H1 (cell line): Measurements from ENCODE around the gene MYOD1. TPM values are rescaled to one million over a fixed set of nuclear protein-coding genes. Genes with fewer than 3 reads are reported as not detected.

Experiments used
- CTCF ChIA-PET: fragments of 300-600 bp; sonication (Branson Sonifier 250); formaldehyde crosslinking; loops from one replicate; lab custom pipeline; 2021; ENCODE audit not compliant: partially characterized antibody; lab: Charles Lee
- POLR2A ChIA-PET: fragments of 300-600 bp; sonication (Branson Sonifier 250); formaldehyde crosslinking; loops from one replicate; lab custom pipeline; 2021; ENCODE audit warnings: inconsistent platforms; ENCODE audit not compliant: partially characterized antibody; lab: Charles Lee
- DNase-seq, 2 experiments: peaks; one replicate each; pipeline versions ENCODE4 v3.0.0 to v3.0.0-alpha.2; 2010 to 2022; ENCODE audit warnings: low spot score in 2 of 2, low read depth in 1 of 2, mixed read lengths in 1 of 2
- FAIRE-seq: peaks from 2 replicates; lab custom pipeline; 2011; peaks lifted over from hg19 to GRCh38; lab: Jason Lieb, UNC
- H2AFZ ChIP-seq: 2 replicates; pipeline ENCODE4 v1.8.1; 2012; ENCODE audit warnings: low read length, inconsistent platforms
- H2AK5ac ChIP-seq: 2 replicates; pipeline ENCODE4 v1.6.1; 2013; ENCODE audit warnings: low read depth, low read length
- H2BK120ac ChIP-seq: replicated peaks from 2 replicates; pipeline ENCODE3; 2013; ENCODE audit warnings: low read depth, low read length, inconsistent platforms
- H2BK12ac ChIP-seq: 2 replicates; pipeline ENCODE4 v1.6.1; 2013; ENCODE audit warnings: low read depth, low read length
- H2BK15ac ChIP-seq: 2 replicates; pipeline ENCODE4 v1.6.1; 2013; ENCODE audit warnings: low read length
- H2BK20ac ChIP-seq: 2 replicates; pipeline ENCODE4 v1.6.1; 2013; ENCODE audit warnings: low read length
- H2BK5ac ChIP-seq: 2 replicates; pipeline ENCODE4 v1.6.1; 2013; ENCODE audit warnings: low read depth, low read length
- H3K14ac ChIP-seq: 2 replicates; pipeline ENCODE4 v1.6.1; 2013; ENCODE audit warnings: inconsistent platforms; ENCODE audit not compliant: insufficient read length
- H3K18ac ChIP-seq: 2 replicates; pipeline ENCODE4 v1.6.1; 2013; ENCODE audit warnings: low read length; ENCODE audit errors: extremely low read depth
- H3K23ac ChIP-seq: 2 replicates; pipeline ENCODE4 v1.6.1; 2013; ENCODE audit warnings: inconsistent platforms; ENCODE audit not compliant: insufficient read length
- H3K23me2 ChIP-seq: 2 replicates; pipeline ENCODE4 v1.6.1; 2013; ENCODE audit warnings: low read depth, low read length
- H3K27ac ChIP-seq: 2 replicates; pipeline ENCODE4 v1.6.1; 2011; ENCODE audit warnings: low read depth, low read length, inconsistent platforms
- H3K27me3 ChIP-seq, 4 experiments: replicated peaks in 1 of 4; 1 replicate in 1 of 4; 2 replicates in 3 of 4; pipeline versions ENCODE4 v1.6.1 to v1.8.1; 2011 to 2013; ENCODE audit warnings: low read length in 3 of 4, mild to moderate bottlenecking in 3 of 4, inconsistent platforms in 2 of 4, mixed read lengths in 2 of 4, moderate library complexity in 1 of 4; ENCODE audit not compliant: control insufficient read depth in 3 of 4, insufficient read depth in 3 of 4; ENCODE audit errors: extremely low read depth in 1 of 4
- H3K36me3 ChIP-seq, 4 experiments: 2 replicates each; pipeline versions ENCODE4 v1.6.1 to v1.8.1; 2011 to 2013; ENCODE audit warnings: mild to moderate bottlenecking in 4 of 4, low read length in 3 of 4, moderate library complexity in 2 of 4, control low read depth in 1 of 4, inconsistent platforms in 1 of 4; ENCODE audit not compliant: insufficient read depth in 4 of 4, control insufficient read depth in 2 of 4
- H3K4ac ChIP-seq: replicated peaks from 2 replicates; pipeline ENCODE3; 2013; ENCODE audit warnings: low read length, low read depth, mixed read lengths, inconsistent platforms; ENCODE audit not compliant: insufficient read length
- H3K4me1 ChIP-seq, 4 experiments: replicated peaks in 1 of 4; 1 replicate in 1 of 4; 2 replicates in 3 of 4; pipeline versions ENCODE4 v1.6.1 to v1.8.1; 2011 to 2013; ENCODE audit warnings: low read length in 3 of 4, inconsistent platforms in 2 of 4, mixed read lengths in 1 of 4; ENCODE audit not compliant: insufficient read depth in 4 of 4, control insufficient read depth in 3 of 4
- H3K4me2 ChIP-seq, 2 experiments: 2 replicates each; pipeline versions ENCODE4 v1.6.1 to v1.8.1; 2011 to 2013; ENCODE audit warnings: low read depth in 2 of 2, low read length in 2 of 2, control low read depth in 1 of 2, inconsistent platforms in 1 of 2, mild to moderate bottlenecking in 1 of 2; ENCODE audit not compliant: insufficient read depth in 1 of 2
- H3K4me3 ChIP-seq, 4 experiments: fragments of 200-600, 300-600 bp in 1 of 4; sonication (generic), shearing (Covaris generic), sonication (Bioruptor Twin) in 1 of 4; 2 replicates each; pipeline versions ENCODE4 v1.5.1 to v1.8.1; 2011 to 2016; ENCODE audit warnings: low read length in 4 of 4, low read depth in 3 of 4, control low read depth in 2 of 4, inconsistent platforms in 2 of 4, mild to moderate bottlenecking in 2 of 4, mixed read lengths in 1 of 4, moderate library complexity in 1 of 4; ENCODE audit not compliant: insufficient read depth in 2 of 4; ENCODE audit errors: extremely low read depth in 1 of 4
- H3K56ac ChIP-seq: replicated peaks from 2 replicates; pipeline ENCODE3; 2013; ENCODE audit warnings: low read depth, mild to moderate bottlenecking, mixed read lengths, low read length, inconsistent platforms; ENCODE audit not compliant: insufficient read length
- H3K79me1 ChIP-seq: 2 replicates; pipeline ENCODE4 v1.6.1; 2013; ENCODE audit warnings: low read depth, low read length, control low read depth
- H3K79me2 ChIP-seq, 2 experiments: 2 replicates each; pipeline versions ENCODE4 v1.6.1 to v1.8.1; 2012 to 2013; ENCODE audit warnings: low read length in 2 of 2, mild to moderate bottlenecking in 2 of 2, inconsistent platforms in 1 of 2; ENCODE audit not compliant: insufficient read depth in 2 of 2, control insufficient read depth in 1 of 2
- H3K9ac ChIP-seq, 4 experiments: replicated peaks in 1 of 4; 1 replicate in 1 of 4; 2 replicates in 3 of 4; pipeline versions ENCODE4 v1.6.1 to v1.8.1; 2011 to 2013; ENCODE audit warnings: low read depth in 3 of 4, low read length in 3 of 4, control low read depth in 2 of 4, mild to moderate bottlenecking in 2 of 4, moderate library complexity in 2 of 4, inconsistent platforms in 1 of 4; ENCODE audit errors: extremely low read depth in 1 of 4
- H3K9me3 ChIP-seq, 2 experiments: 2 replicates each; pipeline versions ENCODE4 v1.6.1 to v1.8.1; 2012 to 2013; ENCODE audit warnings: mild to moderate bottlenecking in 2 of 2, moderate library complexity in 2 of 2, control low read depth in 1 of 2, inconsistent platforms in 1 of 2, low read depth in 1 of 2, low read length in 1 of 2, mixed read lengths in 1 of 2; ENCODE audit not compliant: insufficient read depth in 2 of 2
- H4K20me1 ChIP-seq, 2 experiments: replicated peaks in 1 of 2; 2 replicates each; pipeline versions ENCODE3 to v1.8.1; 2011 to 2013; ENCODE audit warnings: inconsistent platforms in 2 of 2, low read length in 2 of 2, mild to moderate bottlenecking in 1 of 2; ENCODE audit not compliant: insufficient read depth in 2 of 2, control insufficient read depth in 1 of 2
- H4K5ac ChIP-seq: 2 replicates; pipeline ENCODE4 v1.6.1; 2013; ENCODE audit warnings: low read length, low read depth, mixed read lengths, inconsistent platforms; ENCODE audit not compliant: insufficient read length
- H4K8ac ChIP-seq: 2 replicates; pipeline ENCODE4 v1.8.0; 2013; ENCODE audit warnings: mild to moderate bottlenecking, moderate library complexity, low read length, inconsistent platforms; ENCODE audit not compliant: insufficient read depth; ENCODE audit errors: extremely low read depth
- H4K91ac ChIP-seq: replicated peaks from 2 replicates; pipeline ENCODE3; 2013; ENCODE audit warnings: low read length, mixed read lengths, inconsistent platforms; ENCODE audit not compliant: insufficient read length
- MAFK ChIP-seq: IDR thresholded peaks from 2 replicates; pipeline ENCODE4 v1.6.1; 2012; ENCODE audit warnings: low read depth, mild to moderate bottlenecking, improper control_type of control experiment, low read length
- SP2 ChIP-seq: IDR thresholded peaks from 2 replicates; pipeline ENCODE4 v1.6.1; 2012; ENCODE audit warnings: mild to moderate bottlenecking, low read length, inconsistent platforms
- SUZ12 ChIP-seq: fragments of 200-600 bp; sonication (generic); IDR thresholded peaks from 2 replicates; pipeline ENCODE4 v1.6.1; 2012; ENCODE audit warnings: mild to moderate bottlenecking, inconsistent platforms, low read length, moderate library complexity, mixed read lengths
- polyA plus RNA-seq, 7 experiments: library from polyadenylated mRNA; depleted of rRNA in 3 of 7; stranded (reverse) in 5 of 7; unstranded in 2 of 7; fragments of >200 nt in 5 of 7; fragments of 200-250 nt in 2 of 7; gene quantifications; 1 replicate in 5 of 7; 2 replicates in 1 of 7; 4 replicates in 1 of 7; pipeline versions ENCODE4 v1.2.1 to v1.2.3, GENCODE V29; 2011 to 2013; ENCODE audit warnings: missing spikeins in 2 of 7, mixed read lengths in 2 of 7
- total RNA-seq: library from RNA; stranded (reverse); fragmentation: NEBNext Ultra II Directional; extraction: Animal tissue kit (Norgen Biotek cat#: 25700); gene quantifications from 2 replicates; pipeline ENCODE4 v1.2.1, GENCODE V29; 2021

Gene MYOD1
- total and polyA plus RNA-seq, 2 of the 8 experiments (the other 6 are each of a cell fraction or from before 2014, with no cell fraction given): not detected

DNA sequence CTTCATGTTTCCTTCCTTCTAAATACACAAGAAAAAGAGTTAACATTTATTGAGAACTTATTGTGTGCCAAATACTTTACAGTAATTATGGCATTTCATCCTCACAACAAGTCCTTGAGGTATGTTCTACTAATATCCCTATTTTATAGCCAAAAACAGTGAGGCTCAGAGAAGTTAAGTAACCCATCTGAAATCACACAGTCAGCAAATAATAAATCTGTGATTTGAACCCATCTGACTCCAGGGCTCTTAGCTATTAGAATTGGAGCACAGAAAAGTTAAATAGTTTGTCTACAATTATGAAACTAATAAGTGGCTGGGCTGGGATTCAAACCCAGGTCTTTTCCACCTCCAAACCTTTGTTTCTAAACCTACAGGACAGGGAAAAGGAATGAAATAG, 36.5 kb upstream of the MYOD1 start:
- H2AK5ac ChIP-seq: no peak overlapping the region
- no peak overlapping the region for H2BK12ac ChIP-seq
- no peak overlapping the region for H3K23ac ChIP-seq
- ChIA-PET POLR2A (no interaction called here), CTCF (interaction anchor here (1.1 to 1.6 kb wide), 3 partner anchors 11 to 38 kb away, joined by 3 to 5 read pairs (median 4); partner anchors contain the start of gene MYOD1)
- no peak overlapping the region for H3K27ac ChIP-seq
- H4K8ac ChIP-seq: no peak overlapping the region
- no peak overlapping the region for H2BK5ac ChIP-seq
- H2AFZ ChIP-seq: no peak overlapping the region
- H3K9ac ChIP-seq: no peak overlapping the region
- no peaks in the 10 kb centered on the region for H3K79me2 ChIP-seq
- H4K20me1 ChIP-seq: no peaks in the 10 kb centered on the region
- H3K4me1 ChIP-seq: no peaks in the 10 kb centered on the region
- no peaks in the 10 kb centered on the region; a peak in 2 of 7 replicates for H3K27me3 ChIP-seq
- no peak overlapping the region for H3K56ac ChIP-seq
- H3K4me2 ChIP-seq: no peak overlapping the region
- no peak overlapping the region for H2BK15ac ChIP-seq
- TF ChIP-seq MAFK (peak; percentile 52; the same call in 1 of the 2 replicates), SUZ12 (no peak), SP2 (no peak)
- no peak overlapping the region for H3K4me3 ChIP-seq
- no peak overlapping the region for H4K5ac ChIP-seq
- no peak overlapping the region for H4K91ac ChIP-seq
- no peak overlapping the region for H2BK120ac ChIP-seq
- no peak overlapping the region for H3K14ac ChIP-seq
- H2BK20ac ChIP-seq: no peak overlapping the region
- H3K9me3 ChIP-seq: no peaks in the 10 kb centered on the region
- no peak for FAIRE-seq
- H3K18ac ChIP-seq: no peak overlapping the region
- no peaks in the 10 kb centered on the region for H3K36me3 ChIP-seq
- H3K4ac ChIP-seq: no peak overlapping the region
- no peaks in the 10 kb centered on the region for H3K23me2 ChIP-seq
- H3K79me1 ChIP-seq: no peaks in the 10 kb centered on the region
- no peak for DNase-seq
